ENCODE results near the gene NUP210L. TPM values are rescaled to one million over a fixed set of nuclear protein-coding genes. Genes with fewer than 3 reads are reported as not detected.

Gene NUP210L
- total RNA-seq, 4 donors from 2014 or later = 0.23 TPM; not detected in 3

- DNase-seq (ENCODE audit: low spot score in 2 of 2) = peak; percentile 66 to 95
- H3K4me3 ChIP-seq (ENCODE audit: low read depth, poor library complexity, severe bottlenecking) = peak within 1 kb of the TSS; percentile 91
- TF ChIP-seq POLR2A (IDR thresholded peaks at IDR 0.05) = no peak
- TF ChIP-seq CTCF (IDR thresholded peaks at IDR 0.05) = peak in 1 of 3 donors; percentile 90
- WGBS, 2 donors = 11 to 12% methylated on average over 21 to 23 of the region's 28 CpGs
- intact Hi-C loops (cut with DNase I; ENCODE audit: low total_unique reads) = loop anchor here (2.0 kb wide), 1 partner anchor 40 kb away; the partner anchor contains the start of gene RAB13
These were observed 208.1 kb downstream of the NUP210L start, which contains the start of gene DENND4B for GRCh38 chr1:153946622-153947241. Gene DENND4B (minus strand): TSS chr1:153946718. CDS start chr1:153944374, 2,344 bp downstream.

- TF ChIP-seq CTCF (IDR thresholded peaks at IDR 0.05) (no peak), POLR2A (IDR thresholded peaks at IDR 0.05) (peak in 1 of 2 donors; percentile 2)
- H3K4me3 ChIP-seq (ENCODE audit: low read depth, poor library complexity, severe bottlenecking) = peak overlapping the region; percentile 91
- intact Hi-C loops (cut with DNase I; ENCODE audit: low total_unique reads) = loop anchor here (2.0 kb wide), 1 partner anchor 41 kb away; the partner anchor contains the start of gene RAB13
- 0 to 1% methylated on average over 26 to 52 of the region's 95 CpGs for WGBS, 2 donors
- DNase-seq (ENCODE audit: low spot score in 2 of 2) = peak; percentile 85 to 97
These were observed 208.9 kb downstream of the NUP210L start for GRCh38 chr1:153945795-153946621.

GRCh38 chr1:153945131-153945794, 209.6 kb downstream of the NUP210L start:
- 19 to 33% methylated on average over 12 of the region's 12 CpGs for WGBS, 2 donors
- intact Hi-C loops (cut with DNase I; ENCODE audit: low total_unique reads) = no loop called here
- peak overlapping the region; percentile 91 for H3K4me3 ChIP-seq (ENCODE audit: low read depth, poor library complexity, severe bottlenecking)
- TF ChIP-seq CTCF (IDR thresholded peaks at IDR 0.05) (no peak), POLR2A (IDR thresholded peaks at IDR 0.05) (no peak)
- DNase-seq (ENCODE audit: low spot score in 2 of 2) = no peak

- no peak for DNase-seq (ENCODE audit: low spot score in 2 of 2)
- no peak overlapping the region for H3K4me3 ChIP-seq (ENCODE audit: low read depth, poor library complexity, severe bottlenecking)
- 58 to 59% methylated on average over 3 of the region's 3 CpGs for WGBS, 2 donors
- intact Hi-C loops (cut with DNase I; ENCODE audit: low total_unique reads) = no loop called here
- TF ChIP-seq CTCF (IDR thresholded peaks at IDR 0.05) = no peak
- no peak for TF ChIP-seq POLR2A (IDR thresholded peaks at IDR 0.05)
These were observed 210.1 kb downstream of the NUP210L start for GRCh38 chr1:153944827-153945117.

GRCh38 chr1:153944005-153944826, 210.7 kb downstream of the NUP210L start:
- no peak for DNase-seq (ENCODE audit: low spot score in 2 of 2)
- no peak overlapping the region for H3K4me3 ChIP-seq (ENCODE audit: low read depth, poor library complexity, severe bottlenecking)
- TF ChIP-seq CTCF (IDR thresholded peaks at IDR 0.05) = no peak
- TF ChIP-seq POLR2A (IDR thresholded peaks at IDR 0.05) = no peak
- intact Hi-C loops (cut with DNase I; ENCODE audit: low total_unique reads) = no loop called here
- WGBS, 2 donors = 70 to 78% methylated on average over 15 of the region's 15 CpGs

Data from lower leg skin (tissue), 4 donors.